Stomach (tissue), 4 donors: ENCODE data around the gene ZNF213.

Experiments
- CTCF ChIP-seq, 7 experiments: fragments of 450-650 bp in 4 of 7; fragments of 200-600 bp in 3 of 7; sonication (generic) in 3 of 7; IDR thresholded peaks; one replicate each; pipeline ENCODE4 v1.5.1; 2016 to 2019; ENCODE audit warnings: antibody characterized with exemption in 7 of 7, control low read depth in 2 of 7, mild to moderate bottlenecking in 1 of 7
- POLR2AphosphoS5 ChIP-seq, 3 donors: sonication (generic); formaldehyde crosslinking; IDR thresholded peaks; one replicate each; pipeline ENCODE4 v1.6.1; 2016; ENCODE audit warnings: antibody characterized with exemption in 3 of 3

GRCh38 chr16:3127745-3128144 is 7.1 kb upstream of the ZNF213 start:
- TF ChIP-seq POLR2AphosphoS5 (IDR thresholded peaks at IDR 0.05): no peak
- no peak for TF ChIP-seq CTCF (IDR thresholded peaks at IDR 0.05)
